Measurements from ENCODE around the gene COL28A1. TPM values are rescaled to one million over a fixed set of nuclear protein-coding genes. Genes with fewer than 3 reads are reported as not detected.

COL28A1 gene
- total RNA-seq, 1 experiment from 2014 or later, result 0.26 TPM

DNA sequence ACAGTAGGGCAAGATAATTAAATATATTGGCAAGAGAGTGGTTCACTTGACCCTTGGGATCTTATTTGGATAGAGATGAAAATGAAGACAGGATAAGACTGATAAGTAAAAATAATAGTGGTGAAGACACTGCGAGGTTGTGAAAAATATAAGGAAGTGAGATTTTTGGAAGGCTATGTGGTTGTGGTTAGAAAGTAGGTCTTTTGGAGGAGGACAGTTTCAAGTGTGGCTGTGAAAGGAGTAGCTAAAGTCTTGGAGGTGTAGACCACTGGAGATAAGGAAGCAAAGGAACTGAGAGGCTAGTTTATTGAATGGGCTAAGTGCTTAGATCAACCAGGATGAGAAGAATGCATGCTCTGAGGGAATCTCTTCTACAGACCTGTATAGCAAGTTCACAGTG lies 42.2 kb upstream of the COL28A1 start:
- TF ChIP-seq, protein P1, sequence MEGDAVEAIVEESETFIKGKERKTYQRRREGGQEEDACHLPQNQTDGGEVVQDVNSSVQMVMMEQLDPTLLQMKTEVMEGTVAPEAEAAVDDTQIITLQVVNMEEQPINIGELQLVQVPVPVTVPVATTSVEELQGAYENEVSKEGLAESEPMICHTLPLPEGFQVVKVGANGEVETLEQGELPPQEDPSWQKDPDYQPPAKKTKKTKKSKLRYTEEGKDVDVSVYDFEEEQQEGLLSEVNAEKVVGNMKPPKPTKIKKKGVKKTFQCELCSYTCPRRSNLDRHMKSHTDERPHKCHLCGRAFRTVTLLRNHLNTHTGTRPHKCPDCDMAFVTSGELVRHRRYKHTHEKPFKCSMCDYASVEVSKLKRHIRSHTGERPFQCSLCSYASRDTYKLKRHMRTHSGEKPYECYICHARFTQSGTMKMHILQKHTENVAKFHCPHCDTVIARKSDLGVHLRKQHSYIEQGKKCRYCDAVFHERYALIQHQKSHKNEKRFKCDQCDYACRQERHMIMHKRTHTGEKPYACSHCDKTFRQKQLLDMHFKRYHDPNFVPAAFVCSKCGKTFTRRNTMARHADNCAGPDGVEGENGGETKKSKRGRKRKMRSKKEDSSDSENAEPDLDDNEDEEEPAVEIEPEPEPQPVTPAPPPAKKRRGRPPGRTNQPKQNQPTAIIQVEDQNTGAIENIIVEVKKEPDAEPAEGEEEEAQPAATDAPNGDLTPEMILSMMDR (conservative IDR thresholded peaks at IDR 0.05; ENCODE audit: low read depth, low read length), result no peak
- TF ChIP-seq EZH2phosphoT487 (IDR thresholded peaks at IDR 0.05; ENCODE audit: borderline replicate concordance, low read length) (no peak), EZH2 (IDR thresholded peaks at IDR 0.05; ENCODE audit: low read length, unreplicated experiment) (no peak)
- no peaks in the 10 kb centered on the region for H3F3A ChIP-seq (ENCODE audit: low read length, unreplicated experiment)

GRCh38 chr7:7576344-7576743 lies 40.7 kb upstream of the COL28A1 start:
- BruUV-seq (replicated peaks), result no TSS peak
- Histone ChIP-seq H3K4me1 (ENCODE audit: insufficient read depth, low read length) (no peaks in the 10 kb centered on the region), H3K9me2 (replicated peaks; ENCODE audit: low read length) (no peaks in the 10 kb centered on the region), H3K27me3 (ENCODE audit: low read length) (no peaks in the 10 kb centered on the region), H3K4me3 (ENCODE audit: low read length) (no peak overlapping the region), H2AFZ (ENCODE audit: low read length) (no peak overlapping the region), H3F3A (ENCODE audit: low read length, unreplicated experiment) (no peaks in the 10 kb centered on the region), H3K9ac (ENCODE audit: low read length) (no peak overlapping the region), H3K27ac (ENCODE audit: low read length) (no peak overlapping the region), H3K4me2 (ENCODE audit: low read length) (no peak overlapping the region), H3K36me3 (ENCODE audit: low read depth, low read length) (0 out of 2 replicates have a peak, but pooled peaks cover 6% of the 10 kb centered on the region), H3K9me3 (ENCODE audit: low read length) (no peaks in the 10 kb centered on the region), H4K20me1 (ENCODE audit: low read length) (no peaks in the 10 kb centered on the region), H3K79me2 (ENCODE audit: low read length) (peaks cover 31% of the 10 kb centered on the region)
- ATAC-seq (no peak), DNase-seq (no peak)
- CTCF ChIA-PET, result no interaction called here
- TF ChIP-seq, protein P1 (conservative IDR thresholded peaks at IDR 0.05; ENCODE audit: low read depth, low read length), result no peak
- POLR2A ChIA-PET (ENCODE audit: unreplicated experiment), result no interaction called here
- intact Hi-C loops (cut with micrococcal nuclease), result no loop called here

More for the DNA sequence above, 42.2 kb upstream of the COL28A1 start:
- ATAC-seq (no peak), DNase-seq (no peak)
- Histone ChIP-seq H2AFZ (ENCODE audit: low read length) (no peak overlapping the region), H3K79me2 (ENCODE audit: low read length) (peaks cover 16% of the 10 kb centered on the region), H3K9ac (ENCODE audit: low read length) (no peak overlapping the region), H4K20me1 (ENCODE audit: low read length) (no peaks in the 10 kb centered on the region), H3K4me1 (ENCODE audit: insufficient read depth, low read length) (no peaks in the 10 kb centered on the region), H3K4me2 (ENCODE audit: low read length) (no peak overlapping the region), H3K4me3 (ENCODE audit: low read length) (no peak overlapping the region), H3K9me2 (replicated peaks; ENCODE audit: low read length) (no peaks in the 10 kb centered on the region), H3K27me3 (ENCODE audit: low read length) (no peaks in the 10 kb centered on the region), H3K36me3 (ENCODE audit: low read depth, low read length) (0 out of 2 replicates have a peak, but pooled peaks cover under 1% of the 10 kb centered on the region), H3K9me3 (ENCODE audit: low read length) (no peaks in the 10 kb centered on the region), H3K27ac (ENCODE audit: low read length) (no peak overlapping the region)
- CTCF ChIA-PET, result no interaction called here
- no TSS peak for BruUV-seq (replicated peaks)
- POLR2A ChIA-PET (ENCODE audit: unreplicated experiment), result no interaction called here
- intact Hi-C loops (cut with micrococcal nuclease), result no loop called here

DNA sequence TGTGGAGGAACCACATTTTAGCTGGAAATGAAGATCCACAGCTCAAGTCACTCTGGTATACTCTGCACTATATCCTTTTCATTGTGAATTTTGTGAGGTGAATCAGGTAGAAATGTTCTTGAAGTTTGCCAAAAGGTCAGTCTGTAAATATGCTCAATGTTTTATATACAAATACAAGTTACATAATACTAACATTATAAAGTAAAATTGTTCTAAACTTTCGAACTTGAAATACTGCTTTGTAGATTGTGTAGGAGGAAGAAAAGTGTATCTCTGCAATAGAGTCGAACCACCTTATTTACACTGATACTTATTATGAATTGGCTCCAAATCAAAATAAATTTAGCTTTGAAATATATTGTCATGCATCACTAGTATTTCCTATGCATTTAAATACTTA lies 38.0 kb upstream of the COL28A1 start:
- DNase-seq (no peak), ATAC-seq (peak; percentile 50)
- Histone ChIP-seq H3K4me3 (ENCODE audit: low read length) (no peak overlapping the region), H3K4me2 (ENCODE audit: low read length) (no peak overlapping the region), H3K79me2 (ENCODE audit: low read length) (peaks cover 57% of the 10 kb centered on the region), H3K36me3 (ENCODE audit: low read depth, low read length) (0 out of 2 replicates have a peak, but pooled peaks cover 6% of the 10 kb centered on the region), H3K4me1 (ENCODE audit: insufficient read depth, low read length) (peaks cover 11% of the 10 kb centered on the region), H3K9me3 (ENCODE audit: low read length) (no peaks in the 10 kb centered on the region), H3F3A (ENCODE audit: low read length, unreplicated experiment) (no peaks in the 10 kb centered on the region), H3K27ac (ENCODE audit: low read length) (no peak overlapping the region), H2AFZ (ENCODE audit: low read length) (no peak overlapping the region), H4K20me1 (ENCODE audit: low read length) (no peaks in the 10 kb centered on the region), H3K27me3 (ENCODE audit: low read length) (no peaks in the 10 kb centered on the region), H3K9ac (ENCODE audit: low read length) (no peak overlapping the region), H3K9me2 (replicated peaks; ENCODE audit: low read length) (no peaks in the 10 kb centered on the region)
- CTCF ChIA-PET, result no interaction called here
- TF ChIP-seq EZH2 (IDR thresholded peaks at IDR 0.05; ENCODE audit: low read length, unreplicated experiment), result no peak
- TF ChIP-seq EZH2phosphoT487 (IDR thresholded peaks at IDR 0.05; ENCODE audit: borderline replicate concordance, low read length), result no peak
- TF ChIP-seq, protein P1 (conservative IDR thresholded peaks at IDR 0.05; ENCODE audit: low read depth, low read length), result no peak
- BruUV-seq (replicated peaks), result no TSS peak
- intact Hi-C loops (cut with micrococcal nuclease), result no loop called here
- POLR2A ChIA-PET (ENCODE audit: unreplicated experiment), result no interaction called here
